Cardiac muscle cell (in vitro differentiated cells and primary cell): ENCODE data around the gene FBXL16. TPM values are rescaled to one million over a fixed set of nuclear protein-coding genes. Genes with fewer than 3 reads are reported as not detected.

ENCODE experiments used
- DNase-seq, 2 donors: peaks; one replicate each; pipeline versions ENCODE4 v3.0.0 to v3.0.0-alpha.2; 2010 to 2017; ENCODE audit warnings: low read depth in 1 of 2, low spot score in 1 of 2
- H3K27ac ChIP-seq: fragments of 200-600 bp; sonication (generic); 2 replicates; pipeline ENCODE4 v1.5.1; 2016
- H3K27me3 ChIP-seq: fragments of 200-600 bp; sonication (generic); 2 replicates; pipeline ENCODE4 v1.6.0; 2016; ENCODE audit warnings: control low read depth
- H3K36me3 ChIP-seq: fragments of 200-600 bp; sonication (generic); 2 replicates; pipeline ENCODE4 v1.5.1; 2016; ENCODE audit warnings: control low read depth
- H3K4me1 ChIP-seq: fragments of 200-600 bp; sonication (generic); 2 replicates; pipeline ENCODE4 v1.8.1; 2017; ENCODE audit warnings: low read depth, mild to moderate bottlenecking, mixed run types
- H3K4me3 ChIP-seq: fragments of 200-600 bp; sonication (generic); 2 replicates; pipeline ENCODE4 v1.5.1; 2016; ENCODE audit warnings: mild to moderate bottlenecking
- H3K9me3 ChIP-seq: fragments of 200-600 bp; sonication (generic); 2 replicates; pipeline ENCODE4 v1.5.1; 2017; ENCODE audit warnings: low read depth, mild to moderate bottlenecking, control low read depth
- CTCF ChIP-seq: IDR thresholded peaks from 2 replicates; pipeline ENCODE4 v1.5.1; 2012; ENCODE audit warnings: low read depth, mild to moderate bottlenecking, low read length
- polyA plus RNA-seq: library from polyadenylated mRNA; unstranded; fragments of >200 nt; fragmentation: Nextera tagmentation; extraction: Ambion mirVana; gene quantifications from 2 replicates; pipeline ENCODE4 v1.2.1, GENCODE V29; 2016
- total RNA-seq: library from RNA; depleted of rRNA; stranded (reverse); fragments of >200 nt; gene quantifications from 2 replicates; pipeline ENCODE4 v1.2.3, GENCODE V29; 2016

The FBXL16 gene
- total and polyA plus RNA-seq, 2 experiments from 2014 or later, result 0.12 to 1.4 TPM

GRCh38 chr16:700684-701584 is 4.7 kb downstream of the FBXL16 start:
- no peak overlapping the region for H3K4me3 ChIP-seq
- H3K27me3 ChIP-seq, result peaks cover 99% of the 10 kb centered on the region
- no peak for TF ChIP-seq CTCF

DNA sequence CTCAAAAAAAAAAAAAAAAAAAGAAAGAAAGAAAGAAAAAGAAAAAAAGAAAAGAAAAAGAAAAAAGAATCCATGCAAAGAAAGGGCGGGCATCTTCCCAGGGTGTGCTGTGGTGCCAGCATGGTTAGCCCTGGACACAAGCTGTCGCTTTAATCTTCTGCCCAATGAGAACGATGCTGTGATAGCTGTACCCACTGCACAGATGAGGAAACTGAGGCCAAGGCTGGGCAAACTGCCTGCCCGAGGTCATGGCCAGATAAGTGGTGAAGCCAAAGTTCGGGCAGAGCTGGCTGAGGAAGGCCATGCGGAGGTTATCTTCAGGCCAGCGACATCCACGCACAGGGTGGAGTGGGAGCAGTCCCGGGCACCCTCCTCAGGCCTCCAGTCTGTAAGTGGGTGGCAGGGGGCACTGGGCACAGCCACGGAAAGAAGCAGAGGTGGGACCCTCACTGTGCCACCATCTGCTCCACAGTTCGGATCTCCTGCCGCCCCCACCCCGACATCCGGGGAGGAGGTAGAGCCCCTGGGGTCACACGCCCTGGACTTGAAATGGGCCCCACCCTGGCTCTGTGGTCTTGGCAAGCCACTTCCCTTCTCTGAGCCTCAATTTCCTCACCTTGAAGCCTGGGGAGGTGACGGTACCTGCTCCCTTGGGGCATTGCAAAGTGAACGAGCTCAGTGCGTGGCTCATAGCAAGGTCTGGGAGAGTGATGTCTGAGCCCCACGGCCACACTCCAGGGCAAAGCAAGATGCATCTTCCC is 6.5 kb downstream of the FBXL16 start:
- H3K4me1 ChIP-seq, result peaks cover 3% of the 10 kb centered on the region
- peaks cover 100% of the 10 kb centered on the region for H3K27me3 ChIP-seq
- no peak for DNase-seq
- H3K27ac ChIP-seq, result no peak overlapping the region
- H3K9me3 ChIP-seq, result no peaks in the 10 kb centered on the region
- H3K4me3 ChIP-seq, result no peak overlapping the region
- no peaks in the 10 kb centered on the region for H3K36me3 ChIP-seq
- TF ChIP-seq CTCF, result no peak

More at GRCh38 chr16:700684-701584, 4.7 kb downstream of the FBXL16 start:
- Histone ChIP-seq H3K4me1 (no peaks in the 10 kb centered on the region), H3K9me3 (no peaks in the 10 kb centered on the region), H3K27ac (no peak overlapping the region), H3K36me3 (no peaks in the 10 kb centered on the region)
- DNase-seq, result peak in 1 of 2 donors; percentile 79

DNA sequence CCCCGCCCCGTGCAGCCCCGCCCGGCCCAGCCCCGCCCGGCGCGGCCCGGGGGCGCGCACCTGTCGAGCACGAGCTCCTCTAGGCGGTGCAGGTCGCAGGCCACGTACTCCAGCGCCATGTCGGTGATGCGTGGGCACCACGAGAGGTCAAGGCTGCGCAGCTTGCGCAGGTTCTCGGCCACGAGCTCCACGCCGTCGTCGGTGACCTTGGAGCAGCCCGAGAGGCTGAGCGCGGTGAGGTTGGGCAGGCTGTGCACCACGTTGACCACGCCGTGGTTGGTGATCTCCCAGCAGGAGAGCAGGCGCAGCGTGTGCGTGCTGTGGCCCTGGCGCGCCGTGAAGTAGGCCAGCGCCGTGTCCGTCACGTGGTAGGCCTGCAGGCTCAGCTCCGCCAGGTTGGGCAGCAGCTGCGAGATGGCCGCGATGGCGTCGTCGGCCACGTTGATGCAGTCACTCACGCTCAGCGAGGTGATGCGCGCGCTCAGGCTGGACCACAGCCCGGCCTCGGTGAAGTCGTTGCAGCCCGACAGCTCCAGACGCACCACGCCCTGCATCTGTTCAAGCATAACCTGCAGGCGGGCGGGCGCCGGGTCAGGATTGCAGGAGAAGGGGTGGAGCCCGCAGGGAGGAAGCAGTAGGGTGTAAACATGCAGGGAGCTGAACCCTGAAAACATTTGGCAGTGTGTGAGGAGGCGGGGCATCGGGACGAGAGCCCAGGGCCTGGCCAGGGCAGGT is 10.1 kb downstream of the FBXL16 start:
- peaks cover 96% of the 10 kb centered on the region for H3K27me3 ChIP-seq
- DNase-seq, result peak in 1 of 2 donors; percentile 28
- H3K4me3 ChIP-seq, result peak overlapping the region; percentile 12
- H3K27ac ChIP-seq, result no peak overlapping the region
- peaks cover 3% of the 10 kb centered on the region for H3K4me1 ChIP-seq
- no peaks in the 10 kb centered on the region for H3K36me3 ChIP-seq
- no peaks in the 10 kb centered on the region for H3K9me3 ChIP-seq
- no peak for TF ChIP-seq CTCF

DNA sequence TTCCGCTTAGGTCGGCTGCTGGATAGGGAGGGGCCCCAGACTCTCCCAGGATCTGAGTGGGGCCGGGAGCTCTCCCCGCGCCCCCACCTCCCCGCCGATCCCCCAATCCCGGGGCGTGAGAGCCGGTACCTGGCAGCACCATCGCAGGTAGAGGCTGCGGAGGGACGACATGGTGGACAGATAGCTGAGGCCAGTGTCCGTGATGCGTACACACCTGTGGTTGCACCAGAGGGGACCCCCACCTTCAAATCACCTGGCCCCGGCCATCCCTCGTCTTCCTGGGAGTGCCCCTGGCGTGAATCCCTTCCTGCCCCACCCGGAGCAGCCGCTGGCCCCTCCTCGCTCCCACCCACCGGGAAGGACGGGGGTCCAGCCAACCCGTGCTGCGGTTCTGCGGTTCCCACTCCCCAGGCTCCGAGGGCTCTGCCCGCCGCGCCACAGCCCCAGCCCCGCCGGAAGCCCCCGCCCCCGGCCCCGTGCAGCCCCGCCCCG is 10.7 kb downstream of the FBXL16 start:
- no peak overlapping the region for H3K27ac ChIP-seq
- no peak overlapping the region for H3K4me3 ChIP-seq
- DNase-seq, result no peak
- H3K4me1 ChIP-seq, result peaks cover 3% of the 10 kb centered on the region
- no peaks in the 10 kb centered on the region for H3K36me3 ChIP-seq
- peaks cover 90% of the 10 kb centered on the region for H3K27me3 ChIP-seq
- no peaks in the 10 kb centered on the region for H3K9me3 ChIP-seq
- TF ChIP-seq CTCF, result no peak
